ENCODE measurements around the gene AAMDC.
A peak's percentile ranks its signal among the peaks of the same experiment; 100 is the strongest.

AAMDC gene

DNA sequence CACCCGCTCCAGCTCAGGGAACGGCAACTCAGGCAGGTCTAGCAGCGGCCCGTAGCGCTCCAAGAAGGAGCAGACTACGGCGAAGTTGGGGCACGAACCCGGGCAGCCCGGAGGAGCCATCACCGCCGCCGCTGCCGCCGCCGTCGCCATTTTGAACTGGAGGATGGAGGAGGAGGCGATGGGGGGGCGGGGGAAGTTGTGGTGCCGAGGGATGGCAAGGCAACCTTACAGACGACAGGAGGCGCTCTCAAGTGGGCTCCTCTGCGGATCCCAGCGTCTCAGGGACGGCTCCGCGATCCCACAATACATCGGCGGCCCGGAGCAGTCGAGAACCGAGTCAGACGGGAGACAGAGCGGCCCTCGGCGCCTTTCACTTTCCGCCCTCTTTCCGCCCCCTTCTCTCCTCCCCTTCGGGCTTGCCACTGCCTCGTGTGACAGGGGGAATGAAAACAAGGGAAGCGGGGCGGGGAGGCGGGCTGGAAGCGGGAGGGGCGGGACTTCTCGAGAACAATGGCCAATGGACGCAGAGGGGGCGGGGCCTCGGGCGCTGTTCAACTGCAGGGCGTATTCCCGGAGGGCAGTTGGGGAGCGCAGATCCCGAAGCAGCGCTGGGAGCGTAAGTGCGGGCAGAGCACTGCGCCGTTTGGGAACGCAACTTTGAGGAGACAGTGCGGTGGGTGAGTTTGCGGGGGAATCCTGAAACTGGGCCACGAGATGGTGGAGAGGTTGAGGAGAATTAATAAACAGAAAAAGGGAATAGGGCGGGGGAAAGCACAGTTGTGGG, at the start of gene AAMDC, which contains the start of gene RSF1:
Gene AAMDC (plus strand): TSS at position 580 of the 784 bp plus-strand sequence. CDS start 21,353 bp downstream, outside the sequence.
Gene RSF1 (minus strand): TSS at position 158 of the 784 bp plus-strand sequence. CDS start 8 bp downstream, at position 150.
- DNase-seq = peak; percentile 98

DNA sequence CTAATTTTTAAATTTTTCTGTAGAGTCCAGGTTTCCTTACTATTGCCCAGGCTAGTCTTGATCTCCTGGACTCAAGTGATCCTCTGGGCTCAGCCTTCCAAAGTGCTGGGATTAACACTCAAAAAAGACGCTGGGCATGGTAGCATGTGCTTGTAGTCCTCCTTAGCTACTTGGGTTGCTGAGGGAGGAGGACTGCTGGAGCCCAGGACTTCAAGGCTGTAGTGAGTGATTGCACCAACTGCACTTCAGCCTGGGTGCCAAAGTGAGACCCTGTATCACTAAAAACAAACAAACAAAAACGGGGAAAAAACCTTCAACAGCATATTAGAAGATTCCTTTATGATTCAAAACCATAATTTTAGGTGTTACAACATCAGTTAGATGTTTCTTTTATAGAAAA, 45.0 kb upstream of the AAMDC start:
- DNase-seq = no peak

DNA sequence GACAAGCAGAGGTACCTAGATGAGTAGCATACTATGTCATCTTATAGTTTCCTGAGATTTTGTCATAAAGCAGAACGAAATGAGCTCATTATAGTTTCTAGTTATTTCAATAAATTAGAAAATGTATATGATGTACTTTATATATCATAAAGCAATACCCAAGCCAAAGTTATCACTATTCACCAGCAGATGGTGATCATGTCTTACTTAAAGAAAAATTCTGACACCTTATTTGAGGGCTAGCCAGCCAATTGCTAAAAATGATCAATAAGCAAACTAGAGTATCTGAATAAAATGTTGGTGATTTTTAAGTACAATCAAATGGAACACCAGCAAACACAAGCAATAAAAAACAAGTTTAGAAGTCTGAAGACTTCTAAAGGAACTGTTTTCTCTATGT, 44.5 kb upstream of the AAMDC start:
- DNase-seq = no peak

DNA sequence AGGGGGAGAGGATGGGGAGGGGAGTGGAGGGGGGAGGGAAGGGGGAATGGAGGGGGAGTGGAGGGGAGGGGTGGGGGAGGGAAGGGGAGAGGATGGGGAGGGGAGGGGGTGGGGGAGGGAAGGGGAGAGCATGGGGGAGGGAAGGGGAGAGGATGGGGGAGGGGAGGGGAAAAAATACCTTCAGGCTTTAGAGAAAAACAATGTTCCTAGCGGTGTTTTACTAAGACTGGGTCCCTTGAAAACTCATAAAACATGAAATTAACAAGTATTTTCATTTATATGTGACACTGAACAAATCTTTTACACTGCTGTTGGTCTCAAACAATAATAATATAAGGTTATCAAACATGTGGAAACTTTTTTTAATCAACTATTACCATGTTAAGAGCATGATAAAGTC, 42.8 kb upstream of the AAMDC start:
- no peak for DNase-seq

DNA sequence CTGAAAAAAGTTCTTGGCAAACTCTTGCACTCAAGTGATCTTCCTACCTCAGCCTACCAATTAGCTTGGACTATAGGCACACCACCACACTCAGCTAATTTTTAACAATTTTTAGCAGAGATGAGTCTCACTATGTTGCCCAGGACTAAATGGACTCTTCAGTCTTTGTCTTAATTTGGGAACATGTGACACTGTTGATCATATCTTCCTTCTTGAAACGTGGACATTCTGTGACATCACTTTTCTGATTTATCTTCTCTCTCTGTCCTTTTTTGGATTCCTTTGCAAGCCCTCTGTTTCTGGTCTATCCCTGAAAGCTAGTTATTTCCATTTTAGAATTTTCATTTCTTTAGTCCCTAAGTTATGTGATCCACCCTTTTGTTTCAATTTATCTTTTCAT, 42.4 kb upstream of the AAMDC start:
- no peak for DNase-seq

DNA sequence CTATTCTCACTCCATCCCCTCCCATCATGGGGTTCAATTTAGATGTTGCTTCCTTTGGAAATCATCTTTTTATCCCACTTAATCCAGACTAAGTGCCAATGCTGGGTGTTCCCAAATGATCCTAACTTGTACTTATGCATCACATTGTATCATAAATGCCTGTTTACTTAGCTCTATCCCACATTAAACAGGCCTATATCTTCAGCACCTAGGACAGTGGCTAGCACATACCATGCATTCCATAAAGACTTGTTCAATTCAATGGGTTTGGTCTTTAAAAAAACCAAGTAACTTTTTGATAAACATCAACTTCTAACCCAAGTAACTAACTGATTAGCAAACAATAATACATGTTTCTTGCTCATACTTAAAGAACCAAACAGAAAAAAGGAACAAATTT, 41.0 kb upstream of the AAMDC start:
- no peak for DNase-seq

DNA sequence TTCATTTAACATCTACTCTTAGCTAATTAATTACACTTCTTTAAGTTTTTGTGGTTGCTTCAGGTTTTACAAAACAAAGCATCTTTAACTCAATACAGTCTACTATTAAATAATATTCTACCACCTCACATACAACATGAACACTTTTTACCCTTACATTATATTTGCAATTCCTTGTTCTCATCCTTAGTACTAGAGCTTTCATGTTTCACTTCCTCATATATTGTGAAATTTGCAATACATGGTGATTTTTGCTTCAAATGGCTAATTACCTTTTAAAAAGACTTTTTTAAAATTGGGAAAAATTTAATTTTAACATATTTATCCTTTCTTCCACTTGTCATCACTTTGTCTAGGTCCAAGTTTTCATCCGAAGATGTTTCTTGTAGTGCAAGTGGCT, 37.9 kb upstream of the AAMDC start:
- DNase-seq = no peak

DNA sequence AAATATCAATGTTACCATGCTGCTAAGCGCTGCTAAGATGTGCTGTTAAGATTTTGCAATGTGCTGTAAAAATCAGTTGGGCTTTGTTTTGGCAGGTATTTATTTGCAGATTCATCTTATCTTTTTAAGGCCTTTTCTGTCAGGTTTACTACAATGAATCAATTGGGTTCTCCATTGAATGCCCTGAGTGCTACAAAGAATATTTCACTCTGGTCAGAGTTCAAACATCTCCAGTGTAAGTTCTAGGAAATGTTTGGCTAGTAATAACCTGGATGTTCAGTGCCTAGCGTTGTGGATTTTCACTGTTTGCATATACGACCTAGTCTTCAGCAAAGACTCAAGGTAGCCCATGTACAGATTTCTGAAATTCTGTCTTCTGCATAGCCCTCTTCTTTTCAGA, 36.4 kb upstream of the AAMDC start:
- DNase-seq = no peak

DNA sequence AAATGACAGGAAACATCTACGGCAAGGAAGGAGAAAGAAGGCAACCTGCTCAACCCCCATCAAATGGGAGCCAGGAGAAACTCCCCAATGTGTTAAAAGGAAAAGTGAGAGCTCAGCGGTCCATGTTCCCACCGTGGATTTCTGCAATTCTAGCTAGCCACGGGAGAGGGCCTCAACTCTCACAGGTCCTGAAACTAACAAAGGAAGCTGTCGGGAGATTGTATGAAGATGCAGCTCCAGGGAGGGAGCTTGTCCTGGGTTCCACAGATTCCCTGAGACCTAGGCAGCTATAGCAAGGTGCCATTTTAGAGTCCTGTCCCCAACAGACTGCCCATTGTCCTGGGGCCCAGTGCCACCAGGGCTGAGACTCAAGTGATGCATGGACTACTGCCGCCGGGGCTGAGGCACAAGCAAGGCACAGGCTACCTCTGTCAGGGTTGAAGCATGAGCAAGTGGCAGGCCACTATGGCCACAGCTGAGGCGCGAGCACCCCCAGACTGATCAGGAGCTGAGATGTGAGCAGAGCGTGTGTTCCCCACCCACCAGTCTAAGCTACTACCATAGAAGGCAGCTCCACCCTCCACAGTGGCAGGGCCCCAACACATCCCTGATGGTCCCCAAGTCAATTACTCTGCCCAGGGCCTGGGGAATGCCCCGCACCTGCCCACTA, 31.7 kb upstream of the AAMDC start:
- no peak for DNase-seq

DNA sequence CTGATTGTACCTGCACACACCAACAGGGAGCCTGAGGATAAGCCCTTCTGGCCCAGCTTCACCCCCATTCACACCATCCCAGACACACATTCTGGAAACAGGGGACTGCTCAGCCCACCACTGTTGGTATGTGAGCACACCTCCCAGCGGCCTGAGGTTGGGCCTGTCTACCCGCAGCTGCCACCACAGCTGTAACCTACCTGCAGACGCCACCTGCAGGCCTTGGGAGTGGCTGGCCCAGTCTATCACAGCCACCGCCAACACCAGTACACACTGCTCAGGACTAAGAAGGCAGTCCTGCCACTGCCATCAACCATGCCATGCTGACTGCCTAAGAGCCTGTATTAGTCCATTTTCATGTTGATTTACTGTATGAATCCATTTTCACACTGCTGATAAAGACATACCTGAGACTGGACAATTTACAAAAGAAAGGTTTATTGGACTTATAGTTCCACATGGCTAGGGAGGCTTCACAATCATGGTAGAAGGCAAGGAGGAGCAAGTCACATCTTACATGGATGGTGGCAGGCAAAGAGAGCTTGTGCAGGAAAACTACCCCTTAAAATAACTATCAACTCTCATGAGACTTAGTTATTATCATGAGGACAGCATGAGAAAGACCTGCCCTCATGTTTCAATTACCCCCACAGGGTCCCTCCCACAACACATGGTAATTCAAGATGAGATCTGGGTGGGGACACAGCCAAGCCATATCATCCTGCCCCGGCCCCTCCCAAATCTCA, 31.0 kb upstream of the AAMDC start:
- no peak for DNase-seq

DNA sequence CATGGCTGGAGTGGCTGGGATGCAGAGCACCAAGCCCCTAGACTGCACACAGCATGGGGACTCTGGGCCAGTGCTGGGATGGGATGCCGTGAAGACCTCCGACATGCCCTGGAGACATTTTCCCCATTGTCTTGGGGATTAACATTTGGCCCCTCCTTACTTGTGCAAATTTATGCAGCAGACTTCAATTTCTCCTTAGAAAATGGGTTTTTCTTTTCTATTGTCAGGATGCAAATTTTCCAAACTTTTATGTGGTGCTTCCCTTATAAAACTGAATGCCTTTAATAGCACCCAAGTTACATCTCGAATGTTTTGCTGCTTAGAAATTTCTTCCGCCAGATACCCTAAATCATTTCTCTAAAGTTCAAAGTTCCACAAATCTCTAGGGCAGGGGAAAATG, 29.6 kb upstream of the AAMDC start:
- no peak for DNase-seq

DNA sequence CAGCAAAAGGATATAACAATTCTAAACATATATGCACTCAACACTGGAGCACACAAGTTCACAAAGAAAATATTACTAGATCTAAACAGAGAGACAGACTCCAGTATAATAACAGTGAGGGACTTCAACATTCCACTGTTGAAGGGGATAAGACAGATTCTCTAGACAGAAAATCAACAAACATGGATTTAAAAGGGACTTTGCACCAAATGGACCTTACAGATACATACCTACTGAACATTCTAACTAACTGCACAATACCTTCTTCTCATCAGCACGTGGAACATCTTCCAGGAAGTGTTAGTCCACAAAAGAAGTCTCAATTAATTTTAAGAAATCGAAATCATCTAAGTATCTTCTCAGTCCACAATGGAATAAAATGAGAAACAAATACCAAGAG, 27.0 kb upstream of the AAMDC start:
- no peak for DNase-seq

DNA sequence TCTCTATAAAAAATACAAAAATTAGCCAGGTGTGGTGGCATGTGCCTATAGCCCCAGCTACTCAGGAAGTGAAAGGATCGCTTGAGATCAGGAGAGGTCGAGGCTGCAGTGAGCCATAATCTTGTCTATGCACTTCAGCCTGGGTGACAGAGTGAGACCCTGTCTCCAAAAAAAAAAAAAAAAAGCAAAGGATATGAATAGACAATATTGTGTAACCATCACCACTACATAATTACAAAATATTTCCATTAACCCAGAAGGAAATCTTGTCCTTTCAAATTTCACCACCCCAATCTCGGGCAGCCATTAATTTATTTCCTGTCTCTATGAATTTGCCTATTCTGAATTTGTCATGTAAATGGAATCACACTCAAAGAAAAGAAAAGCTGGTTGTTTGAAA, 21.6 kb upstream of the AAMDC start:
- DNase-seq = no peak

DNA sequence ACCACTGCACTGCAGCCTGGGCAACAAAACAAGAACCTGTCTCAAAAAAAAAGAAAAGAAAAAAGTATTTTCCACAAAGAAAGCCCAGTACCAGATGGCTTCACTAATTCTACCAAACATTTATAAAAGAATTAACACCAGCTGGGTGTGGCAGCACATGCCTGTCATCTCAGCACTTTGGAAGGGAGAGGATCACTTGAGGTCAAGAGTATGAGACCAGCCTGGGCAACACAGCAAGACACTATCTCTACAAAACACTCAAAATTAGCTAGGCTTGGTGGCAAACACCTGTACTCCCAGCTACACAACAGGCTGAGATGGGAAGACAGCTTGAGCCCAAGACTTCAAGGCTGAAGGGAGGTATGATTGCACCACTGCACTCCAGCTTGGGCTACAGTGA, 20.5 kb upstream of the AAMDC start:
- no peak for DNase-seq

DNA sequence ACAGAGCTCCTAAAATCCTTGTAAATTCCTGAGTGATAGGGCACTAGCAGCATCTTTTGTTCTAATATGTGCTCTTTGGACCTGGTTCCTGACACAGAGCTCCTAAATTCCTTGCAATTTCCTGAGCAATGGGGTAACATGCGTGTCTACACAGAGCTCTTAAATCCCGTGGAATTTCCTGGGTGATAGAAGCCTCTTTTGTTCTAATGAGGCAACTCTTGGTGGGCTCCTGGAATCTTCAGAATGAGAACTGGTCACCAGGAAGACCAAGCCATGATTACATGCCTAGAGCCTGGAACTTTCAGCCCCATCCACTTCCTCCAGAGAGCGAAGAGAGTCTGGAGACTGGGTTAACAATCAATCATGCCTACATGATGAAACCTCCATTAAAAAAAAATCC, 19.5 kb upstream of the AAMDC start:
- no peak for DNase-seq

DNA sequence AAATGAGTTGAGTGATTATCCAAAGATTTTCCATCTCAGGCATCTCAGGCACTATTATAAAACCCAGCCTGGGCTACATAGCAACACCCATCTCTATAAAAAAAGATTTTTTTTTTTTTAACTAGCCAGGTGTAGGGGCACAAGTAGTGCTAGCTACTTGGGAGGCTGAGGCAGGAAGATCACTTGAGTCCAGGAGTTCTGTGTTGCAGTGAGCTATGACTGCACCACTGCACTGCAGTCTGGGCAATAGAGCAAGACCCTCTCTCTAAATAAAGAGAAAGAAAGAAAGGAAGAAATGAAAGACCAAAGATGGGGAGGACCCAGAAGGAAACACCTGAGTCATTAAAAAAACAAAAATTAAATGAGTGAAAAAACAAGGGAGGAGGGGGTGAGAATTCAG, 14.5 kb upstream of the AAMDC start:
- no peak for DNase-seq

DNA sequence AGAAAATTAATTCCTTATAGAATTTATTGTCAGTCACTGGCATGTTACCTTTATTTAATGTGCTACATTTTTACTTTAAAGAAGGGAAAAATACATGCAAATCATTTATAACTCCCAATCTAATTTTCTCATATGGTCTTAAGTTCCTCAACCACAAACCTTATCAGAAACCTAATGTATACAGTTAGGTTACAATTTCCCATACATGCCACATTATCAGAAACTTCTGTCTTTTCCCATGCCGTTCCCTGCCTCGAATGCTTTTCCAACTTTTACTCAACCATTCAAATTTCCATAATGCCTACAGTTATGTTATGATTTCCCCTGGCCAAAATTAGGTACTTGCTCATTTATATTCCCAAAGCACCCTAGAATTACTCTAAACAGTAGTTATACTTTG, 14.0 kb upstream of the AAMDC start:
- DNase-seq = no peak

DNA sequence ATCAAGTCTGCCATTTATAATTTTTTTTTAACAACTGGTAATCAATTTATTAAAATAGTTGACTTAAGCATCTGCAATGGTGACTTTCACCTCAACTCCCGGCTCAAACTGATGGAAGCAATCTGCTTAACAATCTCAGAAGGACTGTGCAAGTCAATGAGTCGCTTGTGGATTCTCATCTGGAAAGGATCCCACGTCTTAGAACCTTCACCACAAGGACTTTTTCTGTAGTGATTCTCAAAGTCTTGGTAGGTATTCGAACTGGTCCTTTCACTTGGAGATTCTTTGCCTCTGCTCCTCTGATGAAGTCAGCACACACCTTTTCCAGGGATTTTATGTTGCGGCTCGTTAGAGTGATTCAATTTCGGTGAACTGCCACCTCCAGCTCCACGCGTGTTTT, 7.7 kb upstream of the AAMDC start:
- no peak for DNase-seq

DNA sequence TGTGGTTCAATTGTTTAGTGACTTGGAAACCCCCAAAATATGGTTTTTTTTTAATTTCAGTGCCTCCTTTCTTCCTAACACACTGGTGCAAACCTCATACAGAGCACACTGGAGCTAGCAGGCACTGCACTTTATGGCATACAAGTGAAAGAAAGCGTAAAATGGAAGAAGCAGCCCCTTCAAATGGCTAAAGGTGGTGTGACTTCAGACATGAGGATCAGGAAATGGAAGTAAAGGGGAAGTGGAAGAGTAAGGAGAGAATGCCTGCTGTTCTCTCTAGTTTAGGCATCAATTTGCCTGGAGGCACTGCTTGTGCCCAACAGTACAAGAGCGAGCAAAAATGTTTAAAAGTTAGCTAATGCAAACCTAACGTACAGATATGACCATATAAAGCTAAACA, 6.1 kb upstream of the AAMDC start:
- no peak for DNase-seq

DNA sequence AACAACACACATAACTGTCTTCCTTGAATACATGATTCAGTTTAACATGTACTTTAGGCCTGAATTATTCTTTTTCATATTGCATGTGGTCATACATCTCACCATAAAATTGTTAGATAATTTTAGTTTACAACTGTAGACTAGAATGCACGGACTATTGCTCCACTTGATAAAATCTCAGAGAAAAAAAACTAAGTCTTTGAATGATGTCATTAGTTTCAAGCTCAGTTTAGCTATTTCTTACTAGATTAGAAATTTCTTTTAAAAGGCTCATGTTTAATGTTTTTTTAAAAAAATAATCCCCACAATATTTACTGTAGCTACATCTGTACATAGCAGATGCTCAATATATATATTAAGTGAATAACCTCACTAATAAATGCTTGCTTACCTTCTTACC, 5.5 kb upstream of the AAMDC start:
- no peak for DNase-seq

DNA sequence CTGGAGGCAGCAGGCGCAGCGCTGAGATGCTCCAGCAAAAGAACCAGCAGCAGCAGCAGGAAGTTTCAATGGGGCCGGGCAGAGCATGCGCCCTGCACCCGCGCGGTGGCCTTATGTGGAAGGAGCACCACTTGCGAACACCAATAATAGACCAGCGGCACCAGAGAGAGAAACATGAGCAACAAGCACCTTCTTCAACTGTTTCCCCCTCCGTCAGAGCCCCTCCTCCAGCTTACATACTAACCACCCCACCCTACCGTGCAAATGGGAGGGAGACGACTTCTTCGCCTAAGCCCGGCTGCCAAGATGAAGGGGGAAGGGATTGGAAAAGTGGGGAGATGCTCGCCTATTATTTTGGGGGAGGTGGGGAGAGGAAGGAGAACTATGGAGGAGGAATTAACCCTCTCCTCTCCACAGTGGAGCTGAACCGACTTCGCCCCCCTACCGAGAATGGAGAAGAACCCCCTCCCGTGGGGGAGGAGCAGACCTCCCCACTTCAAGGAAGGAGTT, 1.5 kb upstream of the AAMDC start:
- DNase-seq = peak; percentile 72

DNA sequence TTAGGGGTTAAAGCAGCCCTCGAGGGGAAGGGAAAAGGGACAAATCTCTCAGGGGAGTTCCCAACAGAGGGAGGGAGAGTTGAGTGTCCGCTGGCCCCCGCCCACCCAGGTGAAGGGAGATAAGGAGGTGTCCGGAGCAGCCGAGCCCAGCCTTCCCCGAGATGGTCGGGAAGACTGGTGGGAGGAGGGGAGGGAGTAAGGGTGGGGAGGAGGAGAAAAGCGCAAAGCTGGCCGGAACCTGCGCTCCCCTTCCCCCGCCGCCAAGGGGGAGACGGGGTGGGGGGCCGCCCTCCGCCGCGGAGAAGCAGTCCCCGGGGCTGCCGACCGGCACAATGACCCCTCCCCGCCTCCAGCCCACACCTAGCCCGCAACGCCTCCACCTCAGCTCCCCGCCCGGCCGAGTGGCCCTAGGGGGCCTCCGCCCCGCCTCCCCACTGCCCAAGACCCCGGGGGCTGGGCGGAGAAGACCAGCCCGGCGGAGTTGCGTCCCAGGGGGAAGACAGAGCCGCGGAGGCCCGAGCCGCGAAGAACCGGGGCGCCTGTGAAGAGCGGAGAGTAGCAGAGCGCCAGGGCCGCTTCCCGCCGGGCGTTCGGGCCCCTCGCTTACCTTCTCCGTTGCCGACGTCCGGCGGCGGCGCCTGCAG, 901 bp upstream of the AAMDC start:
- no peak for DNase-seq

DNA sequence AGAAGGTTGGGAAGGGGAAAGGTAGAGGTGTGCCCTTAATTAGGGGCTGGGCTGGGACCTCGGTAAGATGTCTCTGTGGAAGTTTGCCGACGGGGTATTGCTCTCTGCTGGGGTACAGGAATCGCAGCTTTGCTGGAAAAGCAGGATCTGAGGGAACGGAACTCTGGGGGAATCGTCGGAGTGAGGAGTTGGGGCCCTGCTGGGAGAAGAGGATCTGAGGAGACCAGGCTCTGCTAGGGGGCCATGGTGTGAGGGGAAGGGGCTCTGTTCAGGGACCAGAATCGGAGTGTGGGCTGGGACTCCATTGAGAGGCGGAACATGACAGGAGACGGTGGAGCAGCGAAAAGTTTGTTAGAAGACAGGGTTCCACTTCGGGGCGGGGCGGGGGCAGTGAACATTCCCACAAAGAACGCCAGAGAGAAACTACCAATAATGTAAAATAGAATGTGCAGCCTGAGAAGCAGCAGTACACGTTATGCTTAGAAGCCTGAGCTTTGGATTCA, 456 bp downstream of the AAMDC start:
- peak; percentile 19 for DNase-seq
